Activated gamma-delta T cell treated with anti-CD3 and anti-CD28 coated beads, Interleukin-2, amount 50 U/mL, for 16 hours (primary cell): ENCODE measurements around the gene ZNF599.

ENCODE experiments used
- DNase-seq: peaks from one replicate; pipeline ENCODE4 v3.0.0-alpha.2; 2020; ENCODE audit warnings: low read depth

Gene ZNF599

GRCh38 chr19:34744896-34745690 is 27.9 kb downstream of the ZNF599 start:
- DNase-seq = no peak

DNA sequence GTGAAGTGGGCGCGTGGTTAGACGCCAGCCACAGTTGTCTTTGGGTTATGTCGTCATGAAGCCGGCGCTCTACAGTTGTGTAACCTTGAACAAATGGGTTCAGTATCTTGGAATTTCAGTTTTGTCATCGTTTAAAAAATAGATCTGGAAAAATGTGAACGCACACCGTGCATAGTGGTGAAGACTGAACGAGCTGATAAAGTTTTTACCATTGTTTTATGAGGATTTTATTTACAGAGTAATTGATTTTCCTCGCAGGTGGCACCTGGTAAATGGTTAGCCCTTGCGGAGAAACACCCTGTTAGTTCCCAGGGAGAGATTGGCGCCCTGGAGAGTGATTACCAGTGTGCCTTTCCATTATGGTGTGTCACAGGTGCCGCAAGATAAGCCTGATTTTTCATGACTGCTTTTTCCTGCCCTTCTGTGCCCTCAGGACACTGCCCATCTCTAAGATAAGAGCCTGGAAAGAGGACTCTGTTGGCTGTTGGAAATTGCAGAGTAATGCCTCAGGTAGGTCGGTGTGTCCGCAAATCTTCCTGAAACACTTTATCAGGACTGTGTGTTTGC is 38.4 kb downstream of the ZNF599 start:
- DNase-seq = no peak

DNA sequence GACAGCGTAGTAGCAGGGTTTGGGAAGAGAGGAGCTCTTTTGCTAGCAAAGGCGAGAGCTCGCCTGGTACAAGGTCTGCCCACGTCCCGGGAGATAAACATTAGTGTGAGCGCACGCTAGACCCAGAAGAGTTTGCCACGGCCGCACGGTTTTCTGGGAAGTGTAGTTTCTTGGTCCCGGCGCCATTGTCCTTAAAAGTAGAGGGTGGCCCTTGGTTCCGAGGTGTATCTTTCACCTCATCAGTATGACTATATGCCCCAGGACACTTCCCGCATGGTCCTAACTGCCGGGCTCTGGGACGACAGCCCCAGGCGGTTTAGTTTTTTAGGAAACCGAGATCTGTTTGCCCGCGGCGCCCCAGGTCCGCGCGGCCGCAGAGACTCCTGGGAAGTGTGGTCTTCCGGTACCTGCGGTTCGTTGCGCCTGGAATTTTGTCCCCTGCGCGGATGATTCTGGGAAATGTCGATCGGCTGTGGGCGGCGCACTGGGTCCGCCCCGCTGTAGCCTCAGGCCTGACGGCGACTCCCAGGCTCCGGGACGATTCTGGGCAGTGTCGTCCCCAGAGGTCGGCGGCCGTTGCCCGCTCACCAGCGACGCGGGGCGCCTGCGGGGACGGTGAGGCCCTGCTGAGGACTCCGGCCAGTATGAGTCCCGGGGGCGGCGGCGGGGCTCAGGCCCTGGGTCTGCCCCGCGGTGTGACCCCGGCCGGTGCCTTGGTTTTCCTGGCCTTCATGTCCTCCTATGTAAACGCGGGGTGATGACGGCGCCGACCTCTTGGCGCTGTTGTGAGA is 39.1 kb downstream of the ZNF599 start, which contains the start of gene ZNF181:
Gene ZNF181, plus strand, starts transcription at position 498 of the 791 bp plus-strand sequence. CDS start 795 bp downstream, outside the sequence.
- peak; percentile 70 for DNase-seq

GRCh38 chr19:34733266-34733745 is 39.7 kb downstream of the ZNF599 start:
- no peak for DNase-seq

GRCh38 chr19:34732612-34733211 is 40.3 kb downstream of the ZNF599 start:
- DNase-seq = no peak

DNA sequence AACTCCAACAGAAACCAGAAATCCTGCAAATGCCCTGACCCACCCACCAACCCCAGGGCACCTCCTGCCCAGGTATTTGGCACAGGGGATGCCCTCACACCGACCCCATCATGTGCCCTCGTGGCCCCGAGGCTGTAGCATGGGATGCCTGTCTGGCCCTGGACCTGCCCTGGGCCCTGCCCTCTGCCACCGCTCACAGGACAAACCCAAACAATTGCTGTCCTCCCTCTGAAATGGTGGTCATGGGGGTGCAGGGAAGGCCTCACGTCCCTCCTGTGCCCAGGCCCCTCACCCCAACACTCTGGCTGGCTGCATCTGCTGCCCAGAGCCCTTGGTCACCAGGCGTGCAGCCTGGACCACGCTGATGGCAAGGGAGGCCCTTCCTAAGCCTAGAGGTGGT is 41.1 kb downstream of the ZNF599 start:
- DNase-seq = no peak

GRCh38 chr19:34731019-34731829 is 41.8 kb downstream of the ZNF599 start:
- no peak for DNase-seq

GRCh38 chr19:34725400-34725799 is 47.6 kb downstream of the ZNF599 start:
- no peak for DNase-seq

- DNase-seq = no peak
Observed at GRCh38 chr19:34722353-34722752, 50.7 kb downstream of the ZNF599 start.

- DNase-seq = no peak
Observed at GRCh38 chr19:34715357-34715756, 57.7 kb downstream of the ZNF599 start.

GRCh38 chr19:34713262-34713637 is 59.8 kb downstream of the ZNF599 start:
- no peak for DNase-seq

DNA sequence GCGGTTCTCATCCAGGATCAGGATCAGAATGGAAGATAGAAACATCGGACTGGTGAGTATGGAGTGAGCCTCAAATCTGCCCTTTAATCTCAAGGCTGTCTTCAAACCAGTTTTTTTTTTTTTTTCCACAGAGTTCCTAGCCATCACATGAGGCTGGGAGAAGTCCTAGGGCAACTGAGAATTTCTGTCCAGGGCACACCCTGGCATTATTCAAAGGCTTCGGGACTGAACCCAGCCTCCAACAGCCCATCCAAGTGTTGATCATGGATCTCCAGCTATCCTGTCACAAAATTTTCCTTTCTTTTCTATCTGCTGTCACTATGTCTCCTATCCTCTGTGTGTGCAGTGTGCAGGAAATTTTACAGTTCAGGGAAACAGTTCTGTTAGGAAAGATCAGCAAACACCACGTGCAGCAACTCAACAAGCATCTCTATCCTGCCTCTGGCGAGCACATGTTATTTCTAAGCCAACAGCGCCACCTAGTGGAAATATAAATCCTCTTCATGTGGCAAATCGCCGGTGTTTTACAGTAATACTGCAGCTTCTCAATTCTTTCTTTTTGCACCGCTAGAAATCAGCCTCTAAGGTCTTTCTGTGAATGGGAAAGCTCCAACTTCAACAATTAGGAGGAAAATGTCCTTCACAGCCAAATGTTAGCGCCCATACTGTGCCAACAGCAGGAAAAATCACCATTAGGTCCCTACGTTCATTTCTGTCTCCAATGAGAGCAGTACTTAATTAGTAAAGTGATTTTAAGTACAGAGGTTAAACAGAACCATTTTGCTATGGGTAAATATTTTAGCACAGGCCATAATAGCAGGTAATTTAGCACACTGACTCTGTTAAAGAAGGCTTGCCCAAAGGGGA is 60.4 kb downstream of the ZNF599 start:
- peak; percentile 41 for DNase-seq

GRCh38 chr19:34711890-34712289 is 61.1 kb downstream of the ZNF599 start:
- DNase-seq = no peak
